ENCODE results near the gene EVL.

The EVL gene

DNA sequence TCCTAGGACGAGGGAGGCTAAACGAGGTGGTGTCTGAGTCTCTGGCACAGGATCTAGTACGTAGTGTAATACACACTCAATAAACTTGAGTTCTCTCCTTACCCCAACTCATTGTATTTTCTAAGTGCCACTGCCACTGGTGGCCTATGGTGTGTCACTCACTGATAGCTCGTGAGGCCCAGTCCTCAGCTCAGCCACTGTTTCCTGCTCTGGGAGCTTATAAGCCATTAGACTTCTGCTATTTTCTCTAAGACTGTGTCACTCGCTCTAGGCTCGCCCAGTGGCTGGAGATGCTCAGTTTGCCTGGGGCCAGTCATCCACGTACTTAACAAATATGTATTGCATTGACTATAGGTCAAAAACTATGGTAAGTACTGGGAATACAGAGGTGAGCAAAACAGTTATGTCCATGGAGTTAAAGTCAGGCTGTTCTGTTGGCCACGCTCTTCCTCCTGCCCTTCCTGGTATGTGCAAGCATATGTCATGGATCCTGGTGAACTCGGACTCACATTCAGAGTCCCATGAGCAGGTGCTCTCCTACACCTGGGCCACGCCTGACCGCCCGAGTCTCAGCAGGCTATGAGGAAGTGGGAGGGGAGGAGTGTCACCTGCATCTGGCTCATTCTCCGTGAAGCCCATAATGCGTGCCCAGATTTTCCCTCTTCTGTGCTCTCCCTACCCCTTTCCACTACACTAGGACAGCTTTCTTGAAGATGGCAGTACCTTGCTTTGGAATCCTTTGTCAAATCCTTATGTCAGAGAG, 52.6 kb downstream of the EVL start:
- TF ChIP-seq, protein P1, sequence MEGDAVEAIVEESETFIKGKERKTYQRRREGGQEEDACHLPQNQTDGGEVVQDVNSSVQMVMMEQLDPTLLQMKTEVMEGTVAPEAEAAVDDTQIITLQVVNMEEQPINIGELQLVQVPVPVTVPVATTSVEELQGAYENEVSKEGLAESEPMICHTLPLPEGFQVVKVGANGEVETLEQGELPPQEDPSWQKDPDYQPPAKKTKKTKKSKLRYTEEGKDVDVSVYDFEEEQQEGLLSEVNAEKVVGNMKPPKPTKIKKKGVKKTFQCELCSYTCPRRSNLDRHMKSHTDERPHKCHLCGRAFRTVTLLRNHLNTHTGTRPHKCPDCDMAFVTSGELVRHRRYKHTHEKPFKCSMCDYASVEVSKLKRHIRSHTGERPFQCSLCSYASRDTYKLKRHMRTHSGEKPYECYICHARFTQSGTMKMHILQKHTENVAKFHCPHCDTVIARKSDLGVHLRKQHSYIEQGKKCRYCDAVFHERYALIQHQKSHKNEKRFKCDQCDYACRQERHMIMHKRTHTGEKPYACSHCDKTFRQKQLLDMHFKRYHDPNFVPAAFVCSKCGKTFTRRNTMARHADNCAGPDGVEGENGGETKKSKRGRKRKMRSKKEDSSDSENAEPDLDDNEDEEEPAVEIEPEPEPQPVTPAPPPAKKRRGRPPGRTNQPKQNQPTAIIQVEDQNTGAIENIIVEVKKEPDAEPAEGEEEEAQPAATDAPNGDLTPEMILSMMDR (conservative IDR thresholded peaks at IDR 0.05; ENCODE audit: control insufficient read depth, insufficient read depth, low read depth, low read length) = no peak
- H3K4me3 ChIP-seq (ENCODE audit: control insufficient read depth, low read depth, low read length) = no peak overlapping the region
- DNase-seq (ENCODE audit: low read depth) = no peak

DNA sequence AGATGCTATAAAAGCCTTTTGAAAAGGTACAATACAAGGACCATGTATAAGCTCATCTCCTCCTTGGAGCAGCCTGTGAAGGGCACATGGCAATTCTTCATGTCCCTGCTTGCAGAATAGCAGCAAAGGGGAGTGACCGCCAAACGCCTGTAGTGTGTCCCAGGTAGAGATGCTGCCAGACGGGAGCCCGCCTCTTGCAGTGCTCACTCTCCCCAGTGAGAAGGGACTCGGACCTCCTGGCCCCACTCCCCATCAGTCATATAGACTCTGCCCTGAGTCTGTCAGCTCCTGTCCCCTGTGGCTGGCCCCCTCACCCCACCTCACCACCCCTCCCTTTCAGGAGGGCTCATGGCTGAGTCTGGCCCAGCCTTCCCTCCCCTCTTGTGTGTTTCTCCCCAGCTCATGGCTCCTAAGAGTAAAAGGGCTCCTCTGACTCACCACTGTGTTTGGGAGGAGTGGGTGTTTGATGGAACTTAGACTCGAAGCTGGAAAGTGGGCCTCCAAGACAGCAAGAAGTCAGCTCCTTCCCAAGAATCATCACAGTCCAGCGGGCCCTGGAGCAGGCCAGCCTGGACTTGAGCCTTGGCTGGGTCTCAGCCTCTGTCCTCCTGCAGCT, 53.3 kb downstream of the EVL start:
- TF ChIP-seq, protein P1 (conservative IDR thresholded peaks at IDR 0.05; ENCODE audit: control insufficient read depth, insufficient read depth, low read depth, low read length) = no peak
- H3K4me3 ChIP-seq (ENCODE audit: control insufficient read depth, low read depth, low read length) = no peak overlapping the region
- no peak for DNase-seq (ENCODE audit: low read depth)

DNA sequence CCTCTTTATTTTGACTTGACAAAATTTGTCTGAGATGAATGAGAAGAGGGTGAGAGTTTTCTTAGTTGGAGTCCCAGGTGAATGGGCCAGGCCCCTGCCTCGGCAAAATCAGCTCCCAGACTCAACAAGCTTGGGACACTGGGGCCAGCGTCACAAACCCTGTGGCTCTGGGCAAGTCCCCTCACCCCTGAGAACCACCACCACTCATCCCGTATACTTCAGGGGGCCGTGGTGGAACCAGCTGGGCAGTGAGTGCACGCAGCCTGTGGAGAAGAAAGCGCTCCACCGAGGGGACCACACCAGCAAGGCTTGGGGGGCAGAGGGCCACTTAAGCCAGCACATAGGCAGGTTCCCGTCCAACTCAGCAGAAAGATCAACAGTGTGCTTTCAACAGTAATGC, 54.0 kb downstream of the EVL start:
- TF ChIP-seq, protein P1 (conservative IDR thresholded peaks at IDR 0.05; ENCODE audit: control insufficient read depth, insufficient read depth, low read depth, low read length) = no peak
- no peak for DNase-seq (ENCODE audit: low read depth)
- H3K4me3 ChIP-seq (ENCODE audit: control insufficient read depth, low read depth, low read length) = no peak overlapping the region

DNA sequence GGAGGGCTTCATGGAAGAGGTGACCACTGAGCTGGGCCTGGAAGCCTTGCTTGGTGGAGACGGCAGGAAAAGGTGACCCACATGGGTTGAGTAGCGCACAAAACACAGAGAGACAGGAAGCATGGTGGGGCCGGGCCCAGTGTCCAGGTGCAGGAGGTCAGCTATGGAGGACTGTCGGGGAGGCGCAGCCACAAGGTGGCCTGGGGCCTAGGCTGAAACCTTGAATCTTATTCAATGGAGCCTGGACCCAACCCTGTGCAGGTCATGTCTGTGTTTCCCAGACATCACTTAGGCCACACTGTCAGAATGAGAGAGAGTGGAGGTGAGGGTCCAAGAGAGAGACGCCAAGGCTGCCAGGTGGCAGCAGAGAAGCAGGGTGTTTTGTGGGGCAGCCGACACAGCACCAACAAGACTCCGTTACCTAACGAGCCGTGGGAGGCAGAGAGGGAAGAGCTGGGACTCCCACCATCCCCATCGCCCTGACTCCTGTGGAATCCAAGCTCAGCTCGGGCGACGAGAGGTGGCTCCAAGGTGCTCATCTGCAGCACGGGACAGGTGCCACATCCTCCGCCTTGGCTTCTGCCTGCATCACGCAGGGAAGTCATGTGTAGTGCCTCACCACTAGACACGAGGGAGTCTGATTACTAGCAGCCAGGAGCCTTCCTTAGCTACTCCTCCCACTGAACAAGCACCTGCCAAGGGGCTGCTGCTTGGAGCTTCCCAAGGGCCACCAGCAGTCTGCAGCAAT, 55.5 kb downstream of the EVL start:
- H3K4me3 ChIP-seq (ENCODE audit: control insufficient read depth, low read depth, low read length) = no peak overlapping the region
- TF ChIP-seq, protein P1 (conservative IDR thresholded peaks at IDR 0.05; ENCODE audit: control insufficient read depth, insufficient read depth, low read depth, low read length) = no peak
- DNase-seq (ENCODE audit: low read depth) = no peak

DNA sequence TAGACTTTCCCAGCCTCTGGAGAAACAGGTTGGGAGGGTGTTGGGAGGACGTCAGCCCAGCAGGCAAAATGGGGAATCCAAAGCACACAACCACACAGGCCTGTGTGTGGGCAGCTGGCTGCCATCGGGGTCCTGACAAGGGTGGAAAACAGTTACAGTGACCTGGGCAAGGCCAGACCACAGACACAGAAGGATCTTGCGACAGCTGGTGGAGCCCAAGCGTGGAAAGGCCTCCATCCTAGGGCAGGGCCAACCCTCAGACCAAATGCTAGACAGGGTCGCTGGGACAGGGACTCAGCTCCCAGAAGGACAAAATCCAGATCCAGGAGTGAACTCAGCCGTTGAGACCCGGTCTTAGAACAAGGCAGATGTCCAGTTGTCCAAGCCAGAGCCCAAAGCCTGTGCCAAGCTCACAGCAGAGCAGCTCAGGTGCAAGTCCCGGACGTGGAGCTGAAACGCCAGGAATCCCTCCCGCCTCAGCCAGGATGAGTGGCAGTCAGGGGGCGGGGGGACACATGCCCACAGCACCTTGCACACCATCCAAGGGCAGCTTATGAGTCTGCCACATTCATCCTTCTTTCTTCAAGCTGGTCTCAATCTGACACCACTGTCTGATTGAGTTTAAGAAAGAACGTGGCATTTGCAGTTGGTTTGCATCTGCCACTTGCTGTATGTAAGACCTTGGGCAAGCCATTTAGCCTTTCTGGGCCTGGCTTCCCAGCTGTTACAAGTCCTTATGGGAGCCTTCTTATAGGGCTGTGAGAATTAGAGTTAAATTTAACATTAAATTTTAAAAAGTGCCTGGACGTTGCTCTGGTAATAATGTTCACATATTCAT, 56.6 kb downstream of the EVL start:
- TF ChIP-seq, protein P1 (conservative IDR thresholded peaks at IDR 0.05; ENCODE audit: control insufficient read depth, insufficient read depth, low read depth, low read length) = no peak
- DNase-seq (ENCODE audit: low read depth) = no peak
- H3K4me3 ChIP-seq (ENCODE audit: control insufficient read depth, low read depth, low read length) = no peak overlapping the region

All from fibroblast of mammary gland (primary cell).